GM12878 (cell line): ENCODE data around the gene SPATA16.

ENCODE experiments used
- BCL3 ChIP-seq: IDR thresholded peaks from 2 replicates; pipeline ENCODE4 v1.6.1; 2011; ENCODE audit warnings: borderline replicate concordance, low read depth, mild to moderate bottlenecking, moderate library complexity, low read length; ENCODE audit not compliant: insufficient read depth, poor library complexity, severe bottlenecking
- CTCF ChIP-seq, 3 experiments: IDR thresholded peaks in 2 of 3; conservative IDR thresholded peaks in 1 of 3; 2 replicates each; pipeline ENCODE4 v1.5.1; 2011; ENCODE audit warnings: low read depth in 3 of 3, low read length in 3 of 3, mild to moderate bottlenecking in 3 of 3, control low read depth in 2 of 3, moderate library complexity in 2 of 3, inconsistent platforms in 1 of 3, mixed read lengths in 1 of 3; ENCODE audit not compliant: control insufficient read depth in 2 of 3, insufficient read depth in 1 of 3; ENCODE audit errors: extremely low read depth in 1 of 3
- EZH2 ChIP-seq: IDR thresholded peaks from 2 replicates; pipeline ENCODE4 v1.6.1; 2012; ENCODE audit warnings: low read depth, mild to moderate bottlenecking, control low read depth, inconsistent platforms, low read length, borderline replicate concordance; ENCODE audit not compliant: control insufficient read depth
- RAD51 ChIP-seq: fragments of 450-650 bp; IDR thresholded peaks from 2 replicates; pipeline ENCODE4 v1.6.1; 2016; ENCODE audit warnings: moderate library complexity, mild to moderate bottlenecking, inconsistent platforms
- SPI1 ChIP-seq: IDR thresholded peaks from 2 replicates; pipeline ENCODE4 v1.6.1; 2011; ENCODE audit warnings: low read depth, mild to moderate bottlenecking, low read length, moderate library complexity, borderline replicate concordance; ENCODE audit not compliant: insufficient read depth

GRCh38 chr3:172972067-172972466 lies 169.0 kb downstream of the SPATA16 start:
- TF ChIP-seq RAD51 (no peak), SPI1 (no peak), BCL3 (no peak), EZH2 (no peak), CTCF (IDR thresholded peaks at IDR 0.05 in 2 of 3, conservative IDR thresholded peaks at IDR 0.05 in 1 of 3; ENCODE audit: control insufficient read depth in 2 of 3, extremely low read depth in 1 of 3, insufficient read depth in 1 of 3, low read depth in 3 of 3, low read length in 3 of 3) (no peak)
